ENCODE results near the gene CLIC2.

Gene CLIC2

GRCh38 chrX:155262970-155263754, 71.3 kb downstream of the CLIC2 start:
- DNase-seq (ENCODE audit: low read depth) = no peak

GRCh38 chrX:155259752-155260151, 74.7 kb downstream of the CLIC2 start:
- no peak for DNase-seq (ENCODE audit: low read depth)

GRCh38 chrX:155251391-155251790, 83.0 kb downstream of the CLIC2 start:
- DNase-seq (ENCODE audit: low read depth) = no peak

GRCh38 chrX:155247497-155247896, 86.9 kb downstream of the CLIC2 start:
- no peak for DNase-seq (ENCODE audit: low read depth)

GRCh38 chrX:155246748-155247147, 87.7 kb downstream of the CLIC2 start:
- no peak for DNase-seq (ENCODE audit: low read depth)

GRCh38 chrX:155242300-155242699, 92.1 kb downstream of the CLIC2 start:
- DNase-seq (ENCODE audit: low read depth) = no peak

- no peak for DNase-seq (ENCODE audit: low read depth)
Observed at GRCh38 chrX:155237719-155238118, 96.7 kb downstream of the CLIC2 start.

- DNase-seq (ENCODE audit: low read depth) = no peak
Observed at GRCh38 chrX:155235891-155236290, 98.5 kb downstream of the CLIC2 start.

GRCh38 chrX:155231163-155231562, 103.3 kb downstream of the CLIC2 start:
- no peak for DNase-seq (ENCODE audit: low read depth)
